ENCODE results near the gene GABBR2.

Gene GABBR2

DNA sequence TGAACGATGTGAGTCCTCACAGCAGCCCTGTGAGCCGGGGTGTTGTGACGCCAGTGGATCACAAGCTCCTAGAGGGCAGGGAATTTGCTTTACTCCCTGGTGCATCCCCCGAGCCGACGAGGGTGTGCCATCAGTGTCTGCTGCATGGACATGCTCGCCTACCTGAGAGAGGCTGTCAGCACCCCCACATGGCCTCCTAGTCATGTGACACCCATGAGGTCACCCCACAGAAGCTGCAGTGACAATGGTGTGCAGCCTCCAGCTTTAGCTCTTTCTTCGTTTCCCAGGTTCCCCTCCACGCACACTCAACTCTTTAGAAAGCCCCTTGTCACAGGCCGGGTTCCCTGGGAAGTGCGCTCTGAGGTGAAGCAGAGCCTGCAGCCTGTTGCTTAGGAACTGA lies 19.8 kb upstream of the GABBR2 start:
- 0 out of 2 replicates have a peak, but pooled peaks cover 3% of the 10 kb centered on the region for H4K20me1 ChIP-seq (ENCODE audit: insufficient read depth, low read length)
- no peak overlapping the region for H3K9ac ChIP-seq (ENCODE audit: low read length)
- H3K36me3 ChIP-seq (replicated peaks; ENCODE audit: low read depth, low read length), result no peaks in the 10 kb centered on the region
- no peak overlapping the region for H3K27ac ChIP-seq (ENCODE audit: low read length)
- no peak for TF ChIP-seq EZH2phosphoT487 (IDR thresholded peaks at IDR 0.05; ENCODE audit: low read depth)
- TF ChIP-seq, protein P1, sequence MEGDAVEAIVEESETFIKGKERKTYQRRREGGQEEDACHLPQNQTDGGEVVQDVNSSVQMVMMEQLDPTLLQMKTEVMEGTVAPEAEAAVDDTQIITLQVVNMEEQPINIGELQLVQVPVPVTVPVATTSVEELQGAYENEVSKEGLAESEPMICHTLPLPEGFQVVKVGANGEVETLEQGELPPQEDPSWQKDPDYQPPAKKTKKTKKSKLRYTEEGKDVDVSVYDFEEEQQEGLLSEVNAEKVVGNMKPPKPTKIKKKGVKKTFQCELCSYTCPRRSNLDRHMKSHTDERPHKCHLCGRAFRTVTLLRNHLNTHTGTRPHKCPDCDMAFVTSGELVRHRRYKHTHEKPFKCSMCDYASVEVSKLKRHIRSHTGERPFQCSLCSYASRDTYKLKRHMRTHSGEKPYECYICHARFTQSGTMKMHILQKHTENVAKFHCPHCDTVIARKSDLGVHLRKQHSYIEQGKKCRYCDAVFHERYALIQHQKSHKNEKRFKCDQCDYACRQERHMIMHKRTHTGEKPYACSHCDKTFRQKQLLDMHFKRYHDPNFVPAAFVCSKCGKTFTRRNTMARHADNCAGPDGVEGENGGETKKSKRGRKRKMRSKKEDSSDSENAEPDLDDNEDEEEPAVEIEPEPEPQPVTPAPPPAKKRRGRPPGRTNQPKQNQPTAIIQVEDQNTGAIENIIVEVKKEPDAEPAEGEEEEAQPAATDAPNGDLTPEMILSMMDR (IDR thresholded peaks at IDR 0.05; ENCODE audit: low read depth, low read length), result no peak
- H3K79me2 ChIP-seq (ENCODE audit: low read length), result no peaks in the 10 kb centered on the region
- no peaks in the 10 kb centered on the region for H3K4me1 ChIP-seq (ENCODE audit: low read length)
- no peaks in the 10 kb centered on the region for H3K9me3 ChIP-seq (ENCODE audit: insufficient read depth, low read length)
- H3K4me3 ChIP-seq (ENCODE audit: low read length), result no peak overlapping the region
- H2AFZ ChIP-seq (ENCODE audit: low read depth, low read length), result no peak overlapping the region
- H3K27me3 ChIP-seq (ENCODE audit: low read depth, low read length), result peaks cover 30% of the 10 kb centered on the region
- no peak overlapping the region for H3K4me2 ChIP-seq (ENCODE audit: low read length)

DNA sequence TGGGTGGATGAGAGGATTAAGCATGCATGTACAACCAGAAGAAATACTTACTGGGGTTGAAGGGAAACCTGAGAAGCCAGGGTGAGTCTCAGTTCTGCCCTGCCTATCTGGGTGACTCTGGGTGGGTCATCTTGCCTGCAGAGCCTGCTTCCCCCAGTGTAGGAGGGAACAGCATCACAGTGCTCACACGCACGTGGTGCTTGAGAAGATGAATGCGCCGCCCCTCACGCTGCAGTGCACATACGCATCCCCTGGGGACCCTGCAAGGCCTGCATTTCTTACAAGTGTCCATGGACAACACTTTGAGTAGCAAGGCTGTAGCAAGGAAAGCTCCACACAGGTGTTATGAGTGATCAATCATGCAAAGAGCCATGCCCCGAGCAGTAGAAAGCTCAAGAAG lies 18.7 kb upstream of the GABBR2 start:
- no peaks in the 10 kb centered on the region for H3K36me3 ChIP-seq (replicated peaks; ENCODE audit: low read depth, low read length)
- no peaks in the 10 kb centered on the region for H3K9me3 ChIP-seq (ENCODE audit: insufficient read depth, low read length)
- no peak overlapping the region for H3K9ac ChIP-seq (ENCODE audit: low read length)
- H3K4me3 ChIP-seq (ENCODE audit: low read length), result no peak overlapping the region
- H3K4me1 ChIP-seq (ENCODE audit: low read length), result no peaks in the 10 kb centered on the region
- H3K4me2 ChIP-seq (ENCODE audit: low read length), result no peak overlapping the region
- TF ChIP-seq EZH2phosphoT487 (IDR thresholded peaks at IDR 0.05; ENCODE audit: low read depth), result no peak
- H3K79me2 ChIP-seq (ENCODE audit: low read length), result no peaks in the 10 kb centered on the region
- H2AFZ ChIP-seq (ENCODE audit: low read depth, low read length), result no peak overlapping the region
- H3K27ac ChIP-seq (ENCODE audit: low read length), result no peak overlapping the region
- peaks cover 30% of the 10 kb centered on the region for H3K27me3 ChIP-seq (ENCODE audit: low read depth, low read length)
- H4K20me1 ChIP-seq (ENCODE audit: insufficient read depth, low read length), result 0 out of 2 replicates have a peak, but pooled peaks cover 3% of the 10 kb centered on the region

DNA sequence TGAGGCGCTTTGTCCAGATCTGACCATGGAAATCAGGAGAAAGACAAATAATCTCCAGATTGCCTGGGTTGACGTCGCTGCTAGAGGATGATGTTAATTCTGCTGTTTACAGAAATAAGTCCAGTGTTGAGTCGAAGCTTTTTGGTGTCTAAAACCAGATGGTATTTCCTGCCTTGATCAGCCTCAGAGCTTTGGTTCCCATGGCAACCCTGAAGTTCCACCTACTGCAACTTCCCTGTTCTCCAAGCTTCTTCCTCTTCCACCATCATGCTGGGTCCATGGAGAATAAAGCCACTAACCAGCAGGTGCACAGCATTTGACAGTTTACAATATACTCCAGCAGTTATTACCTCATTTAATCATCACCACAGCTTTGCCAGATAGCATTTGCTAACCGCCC lies 18.0 kb upstream of the GABBR2 start:
- Histone ChIP-seq H2AFZ (ENCODE audit: low read depth, low read length) (no peak overlapping the region), H3K36me3 (replicated peaks; ENCODE audit: low read depth, low read length) (no peaks in the 10 kb centered on the region), H3K9ac (ENCODE audit: low read length) (no peak overlapping the region), H3K4me2 (ENCODE audit: low read length) (no peak overlapping the region), H3K4me1 (ENCODE audit: low read length) (no peaks in the 10 kb centered on the region), H3K27ac (ENCODE audit: low read length) (no peak overlapping the region), H3K4me3 (ENCODE audit: low read length) (no peak overlapping the region), H3K79me2 (ENCODE audit: low read length) (no peaks in the 10 kb centered on the region), H3K27me3 (ENCODE audit: low read depth, low read length) (peaks cover 30% of the 10 kb centered on the region), H3K9me3 (ENCODE audit: insufficient read depth, low read length) (no peaks in the 10 kb centered on the region), H4K20me1 (ENCODE audit: insufficient read depth, low read length) (0 out of 2 replicates have a peak, but pooled peaks cover 3% of the 10 kb centered on the region)
- TF ChIP-seq EZH2phosphoT487 (IDR thresholded peaks at IDR 0.05; ENCODE audit: low read depth), result no peak
- TF ChIP-seq, protein P1 (IDR thresholded peaks at IDR 0.05; ENCODE audit: low read depth, low read length), result no peak

DNA sequence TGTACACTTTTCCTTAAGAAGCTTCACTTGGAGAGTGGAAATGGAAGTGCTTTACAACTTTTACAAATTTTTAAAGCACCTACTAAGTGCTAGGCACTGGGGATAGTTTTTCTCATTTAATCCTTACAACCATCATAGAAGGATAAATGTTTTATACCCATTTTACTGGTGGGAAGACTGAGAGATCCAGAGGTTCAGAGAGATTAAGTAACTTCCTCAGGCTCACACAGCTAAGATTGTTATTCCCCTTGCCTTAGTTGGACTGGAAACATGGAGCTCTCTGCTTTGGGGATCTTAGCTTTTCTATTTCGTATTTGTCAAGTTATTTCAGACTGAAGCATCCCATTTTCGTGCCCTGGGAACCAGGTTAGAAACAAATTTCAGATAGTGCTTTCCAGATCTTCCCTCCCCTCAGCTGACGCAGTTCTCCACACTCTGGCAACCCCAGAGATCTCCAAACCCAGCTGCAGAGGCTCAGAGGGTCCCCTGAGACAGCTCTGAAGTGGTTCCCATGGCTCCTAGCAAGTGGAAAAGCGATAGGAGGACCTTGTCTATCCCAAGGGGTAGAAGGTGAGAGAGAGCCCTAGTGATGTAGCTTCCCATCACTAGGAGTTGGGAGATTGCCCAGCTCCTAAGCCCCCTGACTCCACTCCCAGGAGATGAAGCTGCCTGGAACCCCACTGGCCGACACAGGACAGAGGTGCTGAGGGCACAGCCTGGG lies 16.2 kb upstream of the GABBR2 start:
- H3K4me3 ChIP-seq (ENCODE audit: low read length), result no peak overlapping the region
- no peak overlapping the region for H3K27ac ChIP-seq (ENCODE audit: low read length)
- 0 out of 2 replicates have a peak, but pooled peaks cover 3% of the 10 kb centered on the region for H4K20me1 ChIP-seq (ENCODE audit: insufficient read depth, low read length)
- H3K79me2 ChIP-seq (ENCODE audit: low read length), result no peaks in the 10 kb centered on the region
- H3K4me2 ChIP-seq (ENCODE audit: low read length), result no peak overlapping the region
- H3K9ac ChIP-seq (ENCODE audit: low read length), result no peak overlapping the region
- H3K36me3 ChIP-seq (replicated peaks; ENCODE audit: low read depth, low read length), result no peaks in the 10 kb centered on the region
- no peak overlapping the region for H2AFZ ChIP-seq (ENCODE audit: low read depth, low read length)
- no peaks in the 10 kb centered on the region for H3K9me3 ChIP-seq (ENCODE audit: insufficient read depth, low read length)
- no peak for TF ChIP-seq EZH2phosphoT487 (IDR thresholded peaks at IDR 0.05; ENCODE audit: low read depth)
- TF ChIP-seq, protein P1 (IDR thresholded peaks at IDR 0.05; ENCODE audit: low read depth, low read length), result no peak
- H3K27me3 ChIP-seq (ENCODE audit: low read depth, low read length), result peaks cover 30% of the 10 kb centered on the region
- no peaks in the 10 kb centered on the region for H3K4me1 ChIP-seq (ENCODE audit: low read length)

All from OCI-LY3 (cell line).